Chondrocyte (in vitro differentiated cells): Measurements from ENCODE around the gene ZNF410. TPM values are rescaled to one million over a fixed set of nuclear protein-coding genes. Genes with fewer than 3 reads are reported as not detected.

Source experiments
- DNase-seq: peaks from one replicate; pipeline ENCODE4 v3.0.0; 2021; ENCODE audit warnings: mixed read lengths, low spot score
- H3K27ac Mint-ChIP-seq: one replicate; pipeline ENCODE4 v1.8.0; 2021; ENCODE audit warnings: mild to moderate bottlenecking, moderate library complexity, mixed read lengths; ENCODE audit not compliant: unreplicated experiment
- H3K27me3 Mint-ChIP-seq: 2 replicates; pipeline ENCODE4 v1.8.0; 2021; ENCODE audit warnings: low read depth, mixed read lengths
- H3K36me3 Mint-ChIP-seq: 2 replicates; pipeline ENCODE4 v1.8.0; 2021; ENCODE audit warnings: low read depth, mixed read lengths
- H3K4me1 Mint-ChIP-seq: 2 replicates; pipeline ENCODE4 v1.8.0; 2021; ENCODE audit warnings: low read depth, mild to moderate bottlenecking, mixed read lengths
- H3K4me3 Mint-ChIP-seq: one replicate; pipeline ENCODE4 v1.8.0; 2021; ENCODE audit warnings: mild to moderate bottlenecking, moderate library complexity, mixed read lengths; ENCODE audit not compliant: unreplicated experiment
- H3K9me3 Mint-ChIP-seq: 2 replicates; pipeline ENCODE4 v1.8.0; 2021; ENCODE audit warnings: low read depth, mixed read lengths
- CTCF ChIP-seq: fragments of 200-600 bp; sonication (generic); IDR thresholded peaks from 2 replicates; pipeline ENCODE4 v1.5.0; 2021; ENCODE audit warnings: antibody characterized with exemption, mild to moderate bottlenecking, moderate library complexity
- total RNA-seq: library from RNA; stranded (reverse); gene quantifications from 3 replicates; pipeline ENCODE4 v1.2.1, GENCODE V29; 2021

The ZNF410 gene
- total RNA-seq, 1 donor from 2014 or later: 34.8 TPM

DNA sequence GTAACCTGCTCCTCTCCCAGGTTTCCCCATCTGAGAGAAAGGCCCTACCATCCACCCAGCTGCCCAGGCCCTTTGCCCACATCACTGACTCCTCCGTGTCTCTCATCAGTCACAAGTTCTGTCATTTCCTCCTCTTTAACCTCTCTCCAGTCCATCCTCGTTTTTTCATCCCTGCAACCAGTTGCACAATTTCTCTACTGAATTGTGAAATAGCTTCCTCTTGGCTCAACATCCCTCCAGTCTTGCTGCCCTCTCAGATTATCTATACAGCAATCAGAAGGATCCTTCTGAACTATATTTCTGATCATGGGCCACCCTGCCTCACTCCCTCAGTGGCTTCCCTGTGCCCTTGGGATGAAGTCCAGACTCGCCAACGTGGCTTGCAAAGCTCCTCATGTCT, 56.4 kb downstream of the ZNF410 start:
- no peak overlapping the region for H3K4me3 Mint-ChIP-seq
- H3K4me1 Mint-ChIP-seq: no peaks in the 10 kb centered on the region
- no peak for TF ChIP-seq CTCF
- H3K27me3 Mint-ChIP-seq: no peaks in the 10 kb centered on the region
- no peaks in the 10 kb centered on the region for H3K9me3 Mint-ChIP-seq
- H3K36me3 Mint-ChIP-seq: peaks cover 14% of the 10 kb centered on the region
- H3K27ac Mint-ChIP-seq: no peak overlapping the region
- DNase-seq: no peak

GRCh38 chr14:73944432-73945158, 57.9 kb downstream of the ZNF410 start:
- Mint-ChIP-seq H3K27me3 (no peaks in the 10 kb centered on the region), H3K4me3 (no peak overlapping the region), H3K9me3 (no peaks in the 10 kb centered on the region), H3K4me1 (peaks cover 2% of the 10 kb centered on the region), H3K27ac (no peak overlapping the region), H3K36me3 (peaks cover 14% of the 10 kb centered on the region)
- no peak for DNase-seq
- no peak for TF ChIP-seq CTCF

DNA sequence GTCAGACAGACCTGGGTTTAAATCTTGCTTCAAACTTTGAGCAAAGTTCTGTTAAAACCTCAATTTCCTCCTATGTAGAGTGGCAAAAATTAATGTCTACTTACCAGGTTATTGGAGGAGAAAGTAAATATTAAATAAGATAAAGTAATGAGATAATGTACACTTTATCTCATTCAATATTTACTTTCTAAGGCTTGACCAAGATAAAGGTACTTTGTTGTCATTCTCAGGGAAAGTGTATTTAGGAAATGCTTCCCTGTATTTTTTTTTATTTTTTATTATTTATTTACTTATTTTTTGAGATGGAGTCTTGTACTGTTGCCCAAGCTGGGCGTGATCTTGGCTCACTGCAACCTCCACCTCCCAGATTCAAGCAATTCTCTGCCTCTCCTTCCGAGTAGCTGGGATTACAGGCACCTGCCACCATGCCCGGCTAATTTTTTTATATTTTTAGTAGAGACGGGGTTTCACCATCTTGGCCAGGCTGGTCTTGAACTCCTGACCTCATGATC, 58.6 kb downstream of the ZNF410 start:
- no peak for DNase-seq
- no peaks in the 10 kb centered on the region for H3K27me3 Mint-ChIP-seq
- H3K36me3 Mint-ChIP-seq: peaks cover 14% of the 10 kb centered on the region
- no peak for TF ChIP-seq CTCF
- H3K27ac Mint-ChIP-seq: no peak overlapping the region
- H3K4me3 Mint-ChIP-seq: no peak overlapping the region
- peaks cover 6% of the 10 kb centered on the region for H3K4me1 Mint-ChIP-seq
- no peaks in the 10 kb centered on the region for H3K9me3 Mint-ChIP-seq

DNA sequence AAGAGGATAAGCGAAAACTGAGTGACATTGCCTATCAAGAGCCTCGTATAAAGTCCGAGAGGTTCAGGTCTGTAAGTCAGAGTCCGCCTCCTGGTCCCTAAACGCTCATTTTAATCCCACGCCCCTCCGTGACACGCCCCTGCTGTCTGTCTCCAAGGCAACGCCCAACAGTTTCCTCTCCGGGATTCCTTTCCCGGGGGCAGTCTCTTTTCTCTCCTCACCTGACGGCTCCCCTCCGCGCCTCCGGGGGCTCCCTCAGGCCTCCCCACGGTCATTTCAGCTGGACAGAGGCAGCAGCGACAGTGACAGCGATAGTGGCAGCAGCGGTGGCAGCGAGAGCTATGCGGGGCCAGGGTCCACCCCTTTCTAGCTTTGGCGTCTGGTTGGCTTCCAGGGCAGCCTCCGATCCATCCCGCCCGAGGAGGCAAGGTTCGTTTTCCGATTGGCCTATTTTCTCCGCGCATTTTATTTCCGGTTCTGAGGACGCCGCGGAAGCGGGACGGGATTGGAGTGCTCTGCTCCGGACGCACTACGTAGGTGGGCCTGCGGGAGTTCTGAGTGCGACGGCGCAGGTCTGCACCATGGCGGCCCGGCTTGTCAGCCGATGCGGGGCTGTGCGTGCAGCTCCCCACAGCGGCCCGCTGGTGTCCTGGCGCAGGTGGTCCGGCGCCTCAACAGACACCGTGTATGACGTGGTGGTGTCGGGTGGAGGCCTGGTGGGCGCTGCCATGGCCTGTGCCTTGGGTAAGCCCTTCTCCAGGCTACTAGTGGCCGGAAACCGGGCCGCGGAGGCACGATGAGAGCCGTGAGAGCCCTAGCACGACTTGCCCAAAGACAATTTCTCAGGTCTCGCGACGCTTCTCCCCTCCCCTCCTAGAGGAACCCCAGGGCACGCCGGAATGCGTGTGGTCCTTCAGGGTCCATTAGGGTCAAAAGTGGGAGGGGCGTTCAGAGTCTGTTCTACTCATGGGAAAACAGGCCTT, 63.4 kb downstream of the ZNF410 start, which contains the start of the genes COQ6 and FAM161B:
TSS of gene COQ6 (plus strand) at position 551 of the 983 bp plus-strand sequence. CDS start at position 582, 31 bp downstream.
TSS of gene FAM161B (minus strand) at position 343 of the 983 bp plus-strand sequence. CDS start at position 275, 68 bp downstream.
- peak within 1 kb of the TSS; percentile 98 for H3K4me3 Mint-ChIP-seq
- no peaks in the 10 kb centered on the region for H3K27me3 Mint-ChIP-seq
- peak within 1 kb of the TSS; percentile 97 for H3K27ac Mint-ChIP-seq
- peaks cover 24% of the 10 kb centered on the region for H3K4me1 Mint-ChIP-seq
- peak; percentile 39 for TF ChIP-seq CTCF
- peak; percentile 98 for DNase-seq
- no peaks in the 10 kb centered on the region for H3K9me3 Mint-ChIP-seq
- H3K36me3 Mint-ChIP-seq: peaks cover 6% of the 10 kb centered on the region

GRCh38 chr14:73953731-73954130, 67.1 kb downstream of the ZNF410 start:
- peaks cover 17% of the 10 kb centered on the region for H3K36me3 Mint-ChIP-seq
- no peak overlapping the region for H3K27ac Mint-ChIP-seq
- no peak for DNase-seq
- H3K27me3 Mint-ChIP-seq: no peaks in the 10 kb centered on the region
- no peak for TF ChIP-seq CTCF
- H3K9me3 Mint-ChIP-seq: no peaks in the 10 kb centered on the region
- H3K4me3 Mint-ChIP-seq: no peak overlapping the region
- H3K4me1 Mint-ChIP-seq: peaks cover 24% of the 10 kb centered on the region
